ENCODE results near the gene PHRF1.
"Not testable (repeated sequence)": the region's sequence is repeated elsewhere in the genome, so short reads cannot be mapped to it uniquely, and the experiment has no call there.

PHRF1 gene

GRCh38 chr11:559020-559620 is 17.1 kb upstream of the PHRF1 start:
- DNase-seq: no peak

- no peak for DNase-seq
These were observed 16.5 kb upstream of the PHRF1 start for GRCh38 chr11:559712-560304.

- peak; percentile 98 for DNase-seq
These were observed 15.7 kb upstream of the PHRF1 start, which contains the start of the genes LMNTD2 and RASSF7 for GRCh38 chr11:560305-561147. LMNTD2 (minus strand) TSS chr11:560738; CDS start chr11:560716, 22 bp downstream. RASSF7 (plus strand) TSS chr11:560970; CDS start chr11:561769, 799 bp downstream.

GRCh38 chr11:561148-562003 is 14.9 kb upstream of the PHRF1 start:
- DNase-seq: no peak

- no peak for DNase-seq
These were observed 14.1 kb upstream of the PHRF1 start for GRCh38 chr11:562046-562645.

- no peak for DNase-seq
These were observed 13.0 kb upstream of the PHRF1 start for GRCh38 chr11:563066-563811.

- DNase-seq: no peak
These were observed 12.3 kb upstream of the PHRF1 start for GRCh38 chr11:563812-564578.

- DNase-seq: no peak
These were observed 10.3 kb upstream of the PHRF1 start for GRCh38 chr11:565921-566509.

GRCh38 chr11:567011-567628 is 9.2 kb upstream of the PHRF1 start:
- DNase-seq: no peak

- no peak for DNase-seq
These were observed 8.5 kb upstream of the PHRF1 start for GRCh38 chr11:567629-568292.

GRCh38 chr11:568306-569157 is 7.7 kb upstream of the PHRF1 start:
- DNase-seq: peak; percentile 94

GRCh38 chr11:569158-569885 is 6.9 kb upstream of the PHRF1 start:
- DNase-seq: no peak

- DNase-seq: no peak
These were observed 4.5 kb upstream of the PHRF1 start for GRCh38 chr11:571802-572185.

GRCh38 chr11:573146-573759 is 3.0 kb upstream of the PHRF1 start:
- no peak for DNase-seq

GRCh38 chr11:574031-574570 is 2.2 kb upstream of the PHRF1 start:
- DNase-seq: not testable (repeated sequence)

- DNase-seq: peak; percentile 50
These were observed 1.5 kb upstream of the PHRF1 start for GRCh38 chr11:574632-575312.

All from stimulated activated CD8-positive, alpha-beta memory T cell treated with anti-CD3 and anti-CD28 coated beads, Interleukin-4, amount 100 ng/mL, for 48 hours (primary cell).